ENCODE data around the gene PRRX1.

Gene PRRX1

DNA sequence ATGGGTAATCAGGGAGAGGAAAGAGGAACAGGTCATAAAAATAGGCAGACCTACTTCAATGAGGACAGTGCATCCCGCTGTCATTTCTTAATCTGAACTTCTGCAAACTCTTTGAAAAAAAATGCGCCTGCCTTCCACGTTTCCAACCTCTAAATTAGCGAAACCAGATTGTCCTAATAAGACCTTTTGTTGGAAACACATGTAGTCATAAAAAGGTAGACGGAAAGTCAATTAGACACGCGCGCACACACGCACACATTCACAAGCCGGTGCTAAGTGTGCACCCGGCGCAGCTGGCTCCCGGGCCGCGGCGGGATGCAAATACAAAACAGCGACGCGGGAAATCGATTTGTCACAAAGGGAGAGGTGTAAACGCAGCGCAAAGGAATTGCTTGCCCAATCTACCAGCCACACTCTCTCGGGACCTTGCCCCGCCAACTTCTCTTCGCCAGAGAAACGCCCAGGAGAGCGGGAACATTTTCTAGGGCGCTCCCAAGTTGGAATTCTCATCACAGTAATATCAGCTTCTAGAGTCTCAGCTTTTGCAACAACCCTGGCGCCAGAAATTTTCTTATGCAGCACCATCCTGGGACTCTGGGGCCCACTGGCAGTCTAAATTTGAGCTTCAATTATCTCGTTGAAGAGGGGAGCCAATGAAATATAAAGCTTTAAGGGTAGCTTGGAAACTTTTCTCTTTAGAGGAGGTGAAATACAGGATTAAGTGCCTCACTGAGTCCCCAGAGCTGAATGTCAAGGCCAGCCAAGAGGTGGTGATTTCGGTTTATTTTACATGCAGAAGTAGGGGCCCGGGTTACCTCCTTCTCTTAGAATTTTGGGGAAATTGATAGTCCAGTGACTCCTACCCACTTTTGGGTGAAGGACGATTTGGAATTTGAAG, 4.5 kb downstream of the PRRX1 start:
- Mint-ChIP-seq H3K27me3 (ENCODE audit: low read depth, poor library complexity) (peaks cover 94% of the 10 kb centered on the region), H3K4me3 (peak overlapping the region; percentile 63), H3K36me3 (ENCODE audit: low read depth) (no peaks in the 10 kb centered on the region), H3K27ac (no peak overlapping the region), H3K9me3 (peaks cover 9% of the 10 kb centered on the region), H3K4me1 (peaks cover 60% of the 10 kb centered on the region)
- TF ChIP-seq, protein P1, sequence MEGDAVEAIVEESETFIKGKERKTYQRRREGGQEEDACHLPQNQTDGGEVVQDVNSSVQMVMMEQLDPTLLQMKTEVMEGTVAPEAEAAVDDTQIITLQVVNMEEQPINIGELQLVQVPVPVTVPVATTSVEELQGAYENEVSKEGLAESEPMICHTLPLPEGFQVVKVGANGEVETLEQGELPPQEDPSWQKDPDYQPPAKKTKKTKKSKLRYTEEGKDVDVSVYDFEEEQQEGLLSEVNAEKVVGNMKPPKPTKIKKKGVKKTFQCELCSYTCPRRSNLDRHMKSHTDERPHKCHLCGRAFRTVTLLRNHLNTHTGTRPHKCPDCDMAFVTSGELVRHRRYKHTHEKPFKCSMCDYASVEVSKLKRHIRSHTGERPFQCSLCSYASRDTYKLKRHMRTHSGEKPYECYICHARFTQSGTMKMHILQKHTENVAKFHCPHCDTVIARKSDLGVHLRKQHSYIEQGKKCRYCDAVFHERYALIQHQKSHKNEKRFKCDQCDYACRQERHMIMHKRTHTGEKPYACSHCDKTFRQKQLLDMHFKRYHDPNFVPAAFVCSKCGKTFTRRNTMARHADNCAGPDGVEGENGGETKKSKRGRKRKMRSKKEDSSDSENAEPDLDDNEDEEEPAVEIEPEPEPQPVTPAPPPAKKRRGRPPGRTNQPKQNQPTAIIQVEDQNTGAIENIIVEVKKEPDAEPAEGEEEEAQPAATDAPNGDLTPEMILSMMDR (IDR thresholded peaks at IDR 0.05) = no peak
- DNase-seq = peak; percentile 37

DNA sequence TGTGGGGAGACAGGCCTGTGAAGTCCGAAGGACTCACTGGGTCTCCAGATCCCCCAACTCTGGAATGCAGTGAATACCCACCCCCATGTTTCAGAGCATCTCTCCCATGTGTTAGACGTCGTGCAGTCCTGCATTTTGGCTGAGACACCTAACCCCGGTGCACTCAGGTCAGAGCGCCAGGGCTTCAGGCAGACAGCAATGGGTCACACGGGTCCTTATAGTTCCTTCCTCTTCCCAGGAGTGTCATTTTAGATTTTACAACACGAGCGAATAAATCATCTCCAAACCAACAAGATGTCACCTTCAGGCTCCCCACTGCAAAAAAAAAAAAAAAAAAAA, 5.1 kb downstream of the PRRX1 start:
- peaks cover 9% of the 10 kb centered on the region for H3K9me3 Mint-ChIP-seq
- TF ChIP-seq, protein P1 (IDR thresholded peaks at IDR 0.05) = no peak
- H3K4me3 Mint-ChIP-seq = peak overlapping the region; percentile 63
- DNase-seq = no peak
- no peaks in the 10 kb centered on the region for H3K36me3 Mint-ChIP-seq (ENCODE audit: low read depth)
- peaks cover 55% of the 10 kb centered on the region for H3K4me1 Mint-ChIP-seq
- peaks cover 92% of the 10 kb centered on the region for H3K27me3 Mint-ChIP-seq (ENCODE audit: low read depth, poor library complexity)
- no peak overlapping the region for H3K27ac Mint-ChIP-seq

DNA sequence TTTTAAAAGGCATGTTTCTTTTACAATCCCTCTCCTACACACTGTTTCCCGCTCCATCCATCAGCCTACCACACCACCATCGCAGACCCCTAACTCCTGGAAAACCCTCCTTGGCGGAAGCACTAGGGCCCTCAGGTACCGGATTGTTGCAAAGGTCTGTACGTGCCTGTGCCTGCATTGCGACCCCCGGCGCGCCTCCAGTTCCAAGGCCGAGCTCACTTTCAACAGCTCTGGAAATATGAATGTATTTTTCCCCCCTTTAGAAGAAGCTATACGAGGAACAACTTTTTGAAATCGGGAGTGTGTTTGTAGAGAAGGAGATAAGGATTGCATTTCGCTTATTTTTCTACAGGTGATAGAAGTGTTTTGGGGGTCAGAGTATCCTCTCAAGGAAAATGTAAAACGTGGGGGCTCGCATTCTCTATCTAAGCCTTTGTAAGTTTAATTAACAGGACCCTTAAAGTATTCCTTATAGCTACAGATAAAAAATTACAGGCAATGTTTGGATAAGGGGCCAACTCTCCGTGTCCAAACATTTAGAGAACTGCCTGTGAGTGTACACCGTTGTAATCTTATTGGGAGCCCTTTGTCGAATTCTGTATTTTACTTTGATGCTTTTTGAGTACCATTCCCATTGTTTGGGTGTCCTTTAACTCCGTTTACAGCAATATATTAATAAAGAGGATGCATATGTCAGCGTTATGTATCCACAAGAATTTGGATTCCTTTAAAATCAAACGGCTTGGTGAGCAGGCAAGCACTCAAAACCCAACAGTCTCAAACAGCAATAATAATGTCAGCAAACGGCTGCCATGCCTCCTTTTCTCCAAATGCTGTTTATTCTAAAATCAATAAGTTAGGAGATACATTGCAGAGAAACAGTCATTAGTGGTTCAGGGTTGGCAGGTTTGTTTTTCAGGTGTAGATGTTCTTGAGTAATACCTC, 5.9 kb downstream of the PRRX1 start:
- Mint-ChIP-seq H3K9me3 (peaks cover 9% of the 10 kb centered on the region), H3K36me3 (ENCODE audit: low read depth) (no peaks in the 10 kb centered on the region), H3K4me3 (peak overlapping the region; percentile 63), H3K4me1 (peaks cover 50% of the 10 kb centered on the region), H3K27ac (peak overlapping the region; percentile 2), H3K27me3 (ENCODE audit: low read depth, poor library complexity) (peaks cover 86% of the 10 kb centered on the region)
- TF ChIP-seq, protein P1 (IDR thresholded peaks at IDR 0.05) = no peak
- peak; percentile 22 for DNase-seq

DNA sequence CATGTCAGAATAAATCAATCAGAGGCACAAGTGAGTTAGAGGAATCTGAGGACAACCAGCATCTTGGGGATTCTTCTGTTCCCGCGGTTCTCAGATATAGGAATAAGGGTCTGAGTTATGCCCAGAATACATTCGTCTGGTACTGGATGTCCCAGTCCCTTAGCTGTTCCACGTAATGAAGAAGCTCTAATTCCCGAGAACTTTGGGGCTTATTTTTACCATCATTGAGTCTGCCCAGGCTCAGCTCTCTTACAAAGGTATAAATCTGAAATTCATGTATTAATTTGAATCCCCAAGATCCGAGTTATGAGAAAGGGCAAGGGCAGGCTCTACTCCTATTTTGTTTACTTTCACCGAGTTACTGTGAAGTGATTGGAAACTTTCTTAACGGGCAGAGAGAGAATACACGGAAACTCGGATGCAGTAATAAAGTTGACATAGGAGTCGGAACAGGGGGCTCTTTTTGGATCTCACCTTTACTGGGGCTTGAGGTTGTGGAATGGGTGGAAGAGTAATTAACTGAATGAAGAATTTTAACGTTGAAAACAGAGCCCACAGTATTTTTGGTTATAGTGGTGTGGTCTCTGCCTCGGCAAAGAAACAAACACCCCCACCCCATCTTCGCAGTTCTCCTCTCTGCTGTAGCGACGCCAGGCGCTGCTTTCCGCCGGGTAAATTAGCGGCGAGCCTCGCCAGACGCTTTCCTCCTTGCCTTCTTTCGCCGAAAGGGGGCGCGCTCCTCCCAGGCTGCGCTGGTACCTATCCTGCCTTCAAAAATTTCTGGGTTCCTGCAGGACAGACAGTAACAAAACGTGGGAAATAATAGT, 7.1 kb downstream of the PRRX1 start:
- DNase-seq = peak; percentile 85
- H3K27ac Mint-ChIP-seq = no peak overlapping the region
- peaks cover 6% of the 10 kb centered on the region for H3K9me3 Mint-ChIP-seq
- no peaks in the 10 kb centered on the region for H3K36me3 Mint-ChIP-seq (ENCODE audit: low read depth)
- H3K27me3 Mint-ChIP-seq (ENCODE audit: low read depth, poor library complexity) = peaks cover 75% of the 10 kb centered on the region
- TF ChIP-seq, protein P1 (IDR thresholded peaks at IDR 0.05) = peak; percentile 88
- H3K4me1 Mint-ChIP-seq = peaks cover 50% of the 10 kb centered on the region
- peak overlapping the region; percentile 70 for H3K4me3 Mint-ChIP-seq

DNA sequence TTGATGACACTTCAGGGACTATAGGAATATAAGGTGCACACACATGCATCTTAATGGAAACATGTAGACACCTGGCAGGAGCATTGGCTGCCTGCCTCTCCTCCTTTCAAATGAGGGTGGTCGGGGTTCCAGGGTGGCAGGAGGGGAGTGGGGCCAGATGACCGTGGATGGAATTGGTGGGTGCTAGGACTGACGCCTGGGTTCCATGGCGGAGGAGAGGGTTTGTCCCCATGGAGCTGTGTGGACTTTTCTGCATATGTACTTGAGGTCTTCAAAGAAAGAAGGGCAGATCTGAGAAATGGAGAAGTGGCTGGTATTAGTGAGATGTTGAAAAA, 7.7 kb downstream of the PRRX1 start:
- no peak for DNase-seq
- Mint-ChIP-seq H3K4me1 (peaks cover 47% of the 10 kb centered on the region), H3K4me3 (peak overlapping the region; percentile 70), H3K27me3 (ENCODE audit: low read depth, poor library complexity) (peaks cover 69% of the 10 kb centered on the region), H3K27ac (no peak overlapping the region), H3K36me3 (ENCODE audit: low read depth) (no peaks in the 10 kb centered on the region), H3K9me3 (peaks cover 4% of the 10 kb centered on the region)
- TF ChIP-seq, protein P1 (IDR thresholded peaks at IDR 0.05) = peak; percentile 19

Data from nephron progenitor cell (in vitro differentiated cells).